HepG2 (cell line): ENCODE results near the gene CHRNG. TPM values are rescaled to one million over a fixed set of nuclear protein-coding genes. Genes with fewer than 3 reads are reported as not detected.

ENCODE experiments used
- DZIP1 ChIP-seq: sonication (generic); formaldehyde crosslinking; IDR thresholded peaks from 2 replicates; pipeline ENCODE4 v1.5.0; 2020; ENCODE audit warnings: mild to moderate bottlenecking, missing genetic modification reagents
- FIP1L1 ChIP-seq: fragments of 200-400 bp; formaldehyde crosslinking; IDR thresholded peaks from 2 replicates; pipeline ENCODE4 v1.6.1; 2018; ENCODE audit warnings: low read depth, mild to moderate bottlenecking, low read length, moderate library complexity, borderline replicate concordance; ENCODE audit not compliant: insufficient read depth
- KDM6A ChIP-seq: IDR thresholded peaks from 2 replicates; pipeline ENCODE4 v1.6.1; 2016; ENCODE audit warnings: low read depth
- MATR3 ChIP-seq: sonication (generic); formaldehyde crosslinking; IDR thresholded peaks from 2 replicates; pipeline ENCODE4 v1.4.0; 2020; ENCODE audit warnings: missing genetic modification reagents
- MTF2 ChIP-seq: sonication (generic); formaldehyde crosslinking; IDR thresholded peaks from 2 replicates; pipeline ENCODE4 v1.5.0; 2020; ENCODE audit warnings: missing genetic modification reagents, borderline replicate concordance
- PRPF4 ChIP-seq: fragments of 200-400 bp; formaldehyde crosslinking; IDR thresholded peaks from 2 replicates; pipeline ENCODE4 v1.6.1; 2016; ENCODE audit warnings: low read length, low read depth; ENCODE audit not compliant: poor library complexity, severe bottlenecking
- TEAD3 ChIP-seq: optimal IDR thresholded peaks from 2 replicates; pipeline ENCODE3; 2016; ENCODE audit warnings: borderline replicate concordance
- TRAFD1 ChIP-seq: sonication (generic); formaldehyde crosslinking; IDR thresholded peaks from 2 replicates; pipeline ENCODE4 v1.5.1; 2020; ENCODE audit warnings: missing genetic modification reagents, mild to moderate bottlenecking, borderline replicate concordance
- ZKSCAN1 ChIP-seq: fragments of 150-350 bp; IDR thresholded peaks from 2 replicates; pipeline ENCODE4 v1.6.1; 2014; ENCODE audit warnings: low read length
- ZNF180 ChIP-seq: sonication (generic); formaldehyde crosslinking; IDR thresholded peaks from 2 replicates; pipeline ENCODE4 v1.4.0; 2020; ENCODE audit warnings: low read depth, missing genetic modification reagents, borderline replicate concordance
- ZNF317 ChIP-seq: sonication (generic); formaldehyde crosslinking; IDR thresholded peaks from 2 replicates; pipeline ENCODE4 v1.5.0; 2020; ENCODE audit warnings: mild to moderate bottlenecking, missing genetic modification reagents
- ZNF367 ChIP-seq: sonication (generic); formaldehyde crosslinking; IDR thresholded peaks from 2 replicates; pipeline ENCODE4 v1.4.0; 2020; ENCODE audit warnings: missing genetic modification reagents, borderline replicate concordance
- ZNF598 ChIP-seq: sonication (generic); formaldehyde crosslinking; IDR thresholded peaks from 2 replicates; pipeline ENCODE4 v1.5.1; 2020; ENCODE audit warnings: mild to moderate bottlenecking, missing genetic modification reagents, borderline replicate concordance
- ZNF720 ChIP-seq: sonication (generic); formaldehyde crosslinking; IDR thresholded peaks from 2 replicates; pipeline ENCODE4 v1.4.0; 2020; ENCODE audit warnings: missing genetic modification reagents
- ZNF780A ChIP-seq: sonication (generic); formaldehyde crosslinking; IDR thresholded peaks from 2 replicates; pipeline ENCODE4 v1.8.0; 2022; ENCODE audit warnings: mild to moderate bottlenecking, missing genetic modification reagents, moderate library complexity
- ZNF782 ChIP-seq: sonication (generic); formaldehyde crosslinking; IDR thresholded peaks from 2 replicates; pipeline ENCODE4 v1.4.0; 2020; ENCODE audit warnings: missing genetic modification reagents, mild to moderate bottlenecking, borderline replicate concordance
- polyA plus RNA-seq, 8 experiments: library from polyadenylated mRNA; depleted of rRNA in 3 of 8; stranded (reverse) in 7 of 8; unstranded in 1 of 8; fragments of >200 nt; fragmentation: Illumina TruSeq in 4 of 8; extraction: Trizol in 4 of 8; gene quantifications; 2 replicates each; pipeline versions ENCODE4 v1.2.1 to v1.2.3, GENCODE V29; 2011 to 2016; ENCODE audit warnings: low read depth in 4 of 8, missing spikeins in 1 of 8, mixed read lengths in 1 of 8; ENCODE audit not compliant: insufficient read depth in 1 of 8
- total RNA-seq, 5 experiments: library from RNA; depleted of rRNA; stranded (reverse); fragments of >200 nt; fragmentation: Illumina TruSeq; extraction: Trizol; gene quantifications; 2 replicates each; pipeline ENCODE4 v1.2.3, GENCODE V29; 2016; ENCODE audit warnings: low read depth in 1 of 5
- TF ChIP-seq, protein P1 (sequence below): sonication (generic); formaldehyde crosslinking; IDR thresholded peaks from 2 replicates; pipeline ENCODE4 v1.4.0; 2020; ENCODE audit warnings: mild to moderate bottlenecking, missing genetic modification reagents
- TF ChIP-seq, protein P2 (sequence below), 2 experiments: IDR thresholded peaks; 2 replicates each; pipeline ENCODE4 v1.6.1; 2011 to 2012; ENCODE audit warnings: low read length in 2 of 2, borderline replicate concordance in 1 of 2, low read depth in 1 of 2, mild to moderate bottlenecking in 1 of 2, moderate library complexity in 1 of 2

The CHRNG gene
- total and polyA plus RNA-seq, 2 of the 13 experiments (the other 11 are each of a cell fraction or from before 2014, with no cell fraction given), result not detected

DNA sequence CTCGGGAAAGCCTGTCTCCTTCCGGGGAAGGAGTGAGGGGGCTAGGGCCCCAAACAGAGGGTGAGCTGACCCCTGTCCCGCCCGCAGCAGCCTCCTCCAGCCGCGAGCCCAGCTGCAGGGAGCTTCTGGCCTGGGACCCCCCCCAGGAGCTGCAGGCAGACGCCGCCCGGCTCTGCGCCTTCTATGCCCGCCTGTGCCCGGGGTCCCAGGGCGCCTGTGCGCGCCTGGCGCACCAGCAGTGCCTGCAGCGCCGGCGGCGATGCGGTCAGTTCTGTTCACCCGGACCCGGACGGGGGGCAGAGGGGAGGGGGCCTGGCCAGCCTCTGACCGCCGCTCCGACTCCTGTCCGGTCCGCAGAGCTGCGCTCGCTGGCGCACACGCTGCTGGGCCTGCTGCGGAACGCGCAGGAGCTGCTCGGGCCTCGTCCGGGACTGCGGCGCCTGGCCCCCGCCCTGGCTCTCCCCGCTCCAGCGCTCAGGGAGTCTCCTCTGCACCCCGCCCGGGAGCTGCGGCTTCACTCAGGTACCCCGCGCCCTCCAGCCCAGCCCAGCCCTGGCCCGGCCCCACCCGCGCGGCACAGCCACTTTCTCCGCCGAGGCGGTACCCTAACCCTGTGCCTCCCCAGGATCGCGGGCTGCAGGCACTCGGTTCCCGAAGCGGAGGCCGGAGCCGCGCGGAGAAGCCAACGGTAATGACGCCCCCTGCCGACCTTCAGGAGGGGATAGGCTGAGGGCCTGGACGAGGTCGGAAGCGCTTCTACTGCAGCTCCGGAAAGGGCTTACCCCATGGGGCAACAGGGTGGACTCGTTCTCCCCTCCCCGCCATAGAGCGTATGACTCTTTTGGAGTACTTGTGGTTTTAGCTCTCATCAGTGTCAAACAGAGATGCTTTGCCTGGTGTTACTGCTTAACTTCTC lies 15.6 kb upstream of the CHRNG start (continued):
- no peak for TF ChIP-seq TRAFD1 (CRISPR knock-in tag)
- no peak for TF ChIP-seq ZNF782
- TF ChIP-seq ZNF780A (CRISPR knock-in tag), result no peak
- peak; percentile 85; the same call in 1 of the 2 replicates for TF ChIP-seq MTF2
- TF ChIP-seq ZNF180 (CRISPR knock-in tag), result no peak
- no peak for TF ChIP-seq ZNF367
- TF ChIP-seq ZNF720, result no peak
- TF ChIP-seq DZIP1 (CRISPR knock-in tag), result no peak
- TF ChIP-seq, protein P1, sequence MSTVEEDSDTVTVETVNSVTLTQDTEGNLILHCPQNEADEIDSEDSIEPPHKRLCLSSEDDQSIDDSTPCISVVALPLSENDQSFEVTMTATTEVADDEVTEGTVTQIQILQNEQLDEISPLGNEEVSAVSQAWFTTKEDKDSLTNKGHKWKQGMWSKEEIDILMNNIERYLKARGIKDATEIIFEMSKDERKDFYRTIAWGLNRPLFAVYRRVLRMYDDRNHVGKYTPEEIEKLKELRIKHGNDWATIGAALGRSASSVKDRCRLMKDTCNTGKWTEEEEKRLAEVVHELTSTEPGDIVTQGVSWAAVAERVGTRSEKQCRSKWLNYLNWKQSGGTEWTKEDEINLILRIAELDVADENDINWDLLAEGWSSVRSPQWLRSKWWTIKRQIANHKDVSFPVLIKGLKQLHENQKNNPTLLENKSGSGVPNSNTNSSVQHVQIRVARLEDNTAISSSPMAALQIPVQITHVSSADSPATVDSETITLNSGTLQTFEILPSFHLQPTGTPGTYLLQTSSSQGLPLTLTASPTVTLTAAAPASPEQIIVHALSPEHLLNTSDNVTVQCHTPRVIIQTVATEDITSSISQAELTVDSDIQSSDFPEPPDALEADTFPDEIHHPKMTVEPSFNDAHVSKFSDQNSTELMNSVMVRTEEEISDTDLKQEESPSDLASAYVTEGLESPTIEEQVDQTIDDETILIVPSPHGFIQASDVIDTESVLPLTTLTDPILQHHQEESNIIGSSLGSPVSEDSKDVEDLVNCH (CRISPR knock-in tag), result no peak
- TF ChIP-seq ZNF598, result no peak
- TF ChIP-seq KDM6A (CRISPR knock-in tag), result no peak
- TF ChIP-seq FIP1L1, result no peak
- TF ChIP-seq ZKSCAN1, result no peak
- TF ChIP-seq MATR3, result no peak
- TF ChIP-seq ZNF317, result no peak
- TF ChIP-seq, protein P2, sequence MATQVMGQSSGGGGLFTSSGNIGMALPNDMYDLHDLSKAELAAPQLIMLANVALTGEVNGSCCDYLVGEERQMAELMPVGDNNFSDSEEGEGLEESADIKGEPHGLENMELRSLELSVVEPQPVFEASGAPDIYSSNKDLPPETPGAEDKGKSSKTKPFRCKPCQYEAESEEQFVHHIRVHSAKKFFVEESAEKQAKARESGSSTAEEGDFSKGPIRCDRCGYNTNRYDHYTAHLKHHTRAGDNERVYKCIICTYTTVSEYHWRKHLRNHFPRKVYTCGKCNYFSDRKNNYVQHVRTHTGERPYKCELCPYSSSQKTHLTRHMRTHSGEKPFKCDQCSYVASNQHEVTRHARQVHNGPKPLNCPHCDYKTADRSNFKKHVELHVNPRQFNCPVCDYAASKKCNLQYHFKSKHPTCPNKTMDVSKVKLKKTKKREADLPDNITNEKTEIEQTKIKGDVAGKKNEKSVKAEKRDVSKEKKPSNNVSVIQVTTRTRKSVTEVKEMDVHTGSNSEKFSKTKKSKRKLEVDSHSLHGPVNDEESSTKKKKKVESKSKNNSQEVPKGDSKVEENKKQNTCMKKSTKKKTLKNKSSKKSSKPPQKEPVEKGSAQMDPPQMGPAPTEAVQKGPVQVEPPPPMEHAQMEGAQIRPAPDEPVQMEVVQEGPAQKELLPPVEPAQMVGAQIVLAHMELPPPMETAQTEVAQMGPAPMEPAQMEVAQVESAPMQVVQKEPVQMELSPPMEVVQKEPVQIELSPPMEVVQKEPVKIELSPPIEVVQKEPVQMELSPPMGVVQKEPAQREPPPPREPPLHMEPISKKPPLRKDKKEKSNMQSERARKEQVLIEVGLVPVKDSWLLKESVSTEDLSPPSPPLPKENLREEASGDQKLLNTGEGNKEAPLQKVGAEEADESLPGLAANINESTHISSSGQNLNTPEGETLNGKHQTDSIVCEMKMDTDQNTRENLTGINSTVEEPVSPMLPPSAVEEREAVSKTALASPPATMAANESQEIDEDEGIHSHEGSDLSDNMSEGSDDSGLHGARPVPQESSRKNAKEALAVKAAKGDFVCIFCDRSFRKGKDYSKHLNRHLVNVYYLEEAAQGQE (IDR thresholded peaks at IDR 0.05; ENCODE audit: borderline replicate concordance in 1 of 2, low read depth in 1 of 2, low read length in 2 of 2), result no peak
- no peak for TF ChIP-seq PRPF4
- TF ChIP-seq TEAD3 (CRISPR knock-in tag), result no peak
